GM21515 (cell line): ENCODE results near the gene RAB7A.

Experiments
- ATAC-seq: cut with Tn5 transposase; IDR thresholded peaks from one replicate; pipeline ENCODE4 v1.9.1; 2021; ENCODE audit not compliant: unreplicated experiment

The RAB7A gene

DNA sequence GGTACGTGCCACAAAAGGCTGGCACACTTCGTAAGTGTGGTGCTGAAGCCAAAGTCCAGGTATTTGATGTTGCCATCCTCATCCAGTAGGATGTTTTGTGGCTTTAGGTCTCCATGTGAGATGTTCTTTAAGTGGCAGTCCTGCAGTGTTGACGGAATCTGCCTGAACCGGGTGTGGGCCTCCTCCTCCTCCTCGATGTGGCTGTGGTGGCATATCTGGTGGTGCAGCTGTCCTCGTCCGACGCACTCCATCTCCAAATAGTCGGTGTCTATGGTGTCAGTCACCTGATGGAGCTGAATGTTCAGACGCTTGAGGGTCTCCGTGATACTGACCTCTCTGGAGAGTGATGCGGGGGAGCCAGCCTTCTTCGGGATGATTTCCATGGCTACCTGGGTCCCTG, 123.0 kb downstream of the RAB7A start:
- no peak for ATAC-seq

DNA sequence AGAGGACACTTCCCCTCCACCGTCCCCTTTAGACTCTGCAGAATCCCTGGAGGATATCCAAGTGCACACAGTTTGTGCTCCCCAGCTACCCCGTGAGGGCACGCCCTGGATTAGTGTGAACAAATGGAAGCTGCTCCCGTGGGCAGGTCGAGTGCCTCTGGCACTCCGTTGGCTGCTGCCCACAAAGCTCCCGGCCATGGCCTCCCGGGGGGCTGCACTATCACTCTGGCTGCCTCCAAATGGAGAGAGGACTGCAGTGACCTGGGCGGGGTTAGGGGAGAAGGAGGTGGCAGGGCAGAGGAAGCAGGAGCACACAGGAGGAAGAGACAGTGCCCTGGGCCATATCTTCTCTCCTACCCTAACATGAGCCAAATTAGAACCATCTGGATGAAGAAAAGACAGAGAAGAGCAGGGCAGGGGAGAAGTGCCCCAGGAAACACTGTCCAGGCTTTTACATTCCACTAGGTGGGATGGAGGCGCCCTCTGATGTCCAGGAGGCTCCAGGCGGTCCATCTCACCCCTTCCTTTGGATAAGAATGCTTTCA, 124.0 kb downstream of the RAB7A start:
- ATAC-seq: no peak

DNA sequence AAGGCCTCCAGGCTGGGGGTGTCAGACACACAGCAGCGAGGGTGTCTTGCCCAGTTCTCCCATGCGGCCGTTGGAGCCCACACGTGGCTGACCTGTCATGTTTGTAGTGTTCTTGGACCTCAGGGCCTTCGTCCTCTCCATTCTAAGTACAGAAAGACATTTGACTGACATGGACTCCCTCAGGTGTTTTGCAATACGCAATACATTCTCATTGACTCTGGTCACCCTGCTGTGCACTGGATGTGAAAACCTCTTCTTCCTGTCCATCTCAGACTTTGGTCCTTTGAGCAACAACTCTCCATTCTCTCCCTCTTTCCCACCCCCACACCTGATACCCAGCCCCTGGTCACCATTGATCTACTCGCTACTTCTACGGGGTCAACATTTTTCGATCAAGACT, 124.6 kb downstream of the RAB7A start:
- ATAC-seq: no peak

DNA sequence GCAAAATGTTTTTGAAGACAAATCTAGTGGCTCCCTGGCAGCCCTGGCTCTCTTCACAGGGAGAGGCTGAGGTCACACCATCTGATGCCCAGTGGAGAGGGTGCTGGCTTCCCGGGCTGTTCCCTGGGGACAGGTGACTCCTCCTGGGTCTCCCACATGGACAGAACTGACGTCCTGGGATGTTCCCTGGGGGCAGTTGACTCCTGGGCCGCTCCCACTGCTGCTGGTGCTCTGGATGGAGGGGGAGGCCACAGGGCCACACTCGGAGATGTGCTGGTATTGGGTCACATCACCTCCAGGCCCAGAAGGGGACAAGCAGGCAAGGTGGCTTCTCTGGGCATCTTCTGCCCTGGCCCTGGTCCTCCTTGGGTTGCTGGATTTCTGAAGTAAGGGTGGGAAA, 125.6 kb downstream of the RAB7A start:
- no peak for ATAC-seq

DNA sequence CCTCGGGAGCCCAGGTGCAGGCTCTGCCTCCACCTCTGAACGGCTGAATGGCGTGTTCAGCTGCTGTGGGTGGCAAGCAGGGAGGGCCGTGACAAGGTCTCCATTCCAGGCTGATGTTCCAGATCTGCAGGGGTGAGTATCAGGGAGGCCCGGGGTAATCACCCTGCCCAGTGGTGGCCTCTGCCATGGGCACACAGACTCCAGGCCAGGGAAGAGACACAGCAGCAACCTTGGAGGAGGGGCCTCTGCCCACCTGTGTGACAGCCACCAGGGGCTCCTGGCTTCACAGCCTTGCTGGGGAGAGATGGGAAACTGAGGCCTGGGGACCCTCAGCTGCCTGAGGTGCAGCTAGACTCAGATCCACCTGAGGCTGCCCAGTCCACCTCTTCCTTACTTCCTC, 127.8 kb downstream of the RAB7A start:
- no peak for ATAC-seq

DNA sequence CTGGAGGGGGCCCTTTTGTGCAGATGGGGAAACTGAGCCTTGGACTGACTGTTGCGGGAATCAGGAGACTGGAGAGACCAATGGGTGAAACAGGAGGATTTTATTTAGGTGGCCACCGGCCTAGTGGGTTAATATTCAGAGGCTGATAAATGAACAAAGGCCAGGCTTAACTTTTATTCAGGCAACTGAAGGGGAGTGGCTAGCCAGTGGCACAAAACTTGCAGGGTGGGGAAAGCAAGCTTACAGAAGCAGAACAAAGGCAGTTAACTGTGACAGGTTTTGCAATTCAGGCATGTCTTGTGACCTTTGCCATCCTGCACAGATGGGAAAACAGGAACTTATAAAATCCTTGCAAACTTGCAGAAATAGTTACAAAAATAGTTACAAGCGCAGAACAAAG, 128.5 kb downstream of the RAB7A start:
- ATAC-seq: no peak

DNA sequence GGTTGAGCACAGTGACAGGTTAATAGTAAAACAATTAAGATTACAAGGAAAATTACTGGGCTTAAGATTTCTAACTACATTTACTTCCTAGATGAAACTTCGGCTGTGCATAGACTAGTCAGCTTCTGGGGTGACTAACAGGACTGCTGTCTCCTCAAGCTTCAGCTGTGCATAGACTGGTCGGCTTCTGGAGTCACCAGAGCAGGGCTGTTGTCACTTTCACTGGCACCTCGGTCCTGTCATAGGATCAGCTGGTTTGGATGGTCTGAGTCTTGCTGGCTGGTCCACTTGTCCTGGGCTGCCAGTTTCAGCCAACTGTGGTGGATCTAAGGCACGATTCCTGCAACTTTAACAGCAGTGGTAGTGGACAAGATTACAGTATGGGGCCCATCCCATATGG, 129.6 kb downstream of the RAB7A start:
- ATAC-seq: no peak

DNA sequence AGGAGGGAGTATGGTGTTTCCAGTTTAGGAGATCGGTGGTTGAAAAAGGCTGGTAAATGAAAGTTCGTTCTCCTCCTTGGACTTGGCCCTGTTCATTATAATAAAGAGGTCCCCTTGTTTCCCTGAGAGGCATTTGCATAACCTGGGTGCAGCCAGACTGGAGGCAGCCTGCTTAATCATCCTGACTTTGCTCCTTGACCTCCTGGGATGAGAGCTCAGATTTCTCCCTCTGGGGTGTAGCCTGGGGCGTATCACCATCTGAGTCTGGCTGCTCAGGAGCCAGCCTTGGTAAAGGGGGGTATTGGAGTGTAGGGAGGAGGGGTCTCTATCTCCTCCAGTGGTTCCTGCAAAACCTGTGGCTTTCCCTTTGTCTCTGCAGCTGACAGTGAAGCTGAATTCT, 132.2 kb downstream of the RAB7A start:
- ATAC-seq: no peak

DNA sequence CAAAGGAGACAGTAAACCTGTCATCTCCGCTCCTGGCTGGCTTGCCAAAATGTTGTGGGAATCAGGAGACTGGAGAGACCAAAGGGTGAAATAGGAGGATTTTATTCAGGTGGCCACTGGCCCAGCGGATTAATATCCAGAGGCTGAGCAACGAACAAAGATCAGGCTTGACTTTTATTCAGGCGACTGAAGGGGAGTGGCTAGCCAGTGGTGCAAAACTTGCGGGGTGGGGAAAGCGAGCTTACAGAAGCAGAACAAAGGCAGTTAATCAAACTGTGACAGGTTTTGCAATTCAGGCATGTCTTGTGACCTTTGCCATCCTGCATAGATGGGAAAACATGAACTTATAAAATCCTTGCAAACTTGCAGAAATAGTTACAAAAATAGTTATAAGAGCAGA, 133.6 kb downstream of the RAB7A start:
- ATAC-seq: no peak

DNA sequence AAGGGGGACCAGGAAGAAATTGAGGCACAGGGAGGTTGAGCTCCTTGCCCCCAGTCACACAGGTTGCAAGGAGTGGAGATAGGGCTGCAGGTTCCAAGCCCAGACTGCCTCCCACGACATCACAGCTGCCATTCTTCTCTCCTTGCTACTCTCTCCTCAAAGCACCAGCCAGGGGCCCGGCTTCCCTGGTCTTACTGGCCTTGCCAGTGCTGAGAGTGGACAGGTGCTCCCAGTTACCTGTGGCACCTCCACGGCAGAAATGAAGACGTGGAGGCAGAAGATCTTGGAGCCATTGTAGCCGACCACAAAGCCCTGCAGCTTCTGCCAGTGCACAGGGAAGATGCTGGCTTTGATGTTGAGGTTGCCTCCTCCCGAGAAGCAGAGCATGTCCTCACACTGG, 135.5 kb downstream of the RAB7A start:
- no peak for ATAC-seq

DNA sequence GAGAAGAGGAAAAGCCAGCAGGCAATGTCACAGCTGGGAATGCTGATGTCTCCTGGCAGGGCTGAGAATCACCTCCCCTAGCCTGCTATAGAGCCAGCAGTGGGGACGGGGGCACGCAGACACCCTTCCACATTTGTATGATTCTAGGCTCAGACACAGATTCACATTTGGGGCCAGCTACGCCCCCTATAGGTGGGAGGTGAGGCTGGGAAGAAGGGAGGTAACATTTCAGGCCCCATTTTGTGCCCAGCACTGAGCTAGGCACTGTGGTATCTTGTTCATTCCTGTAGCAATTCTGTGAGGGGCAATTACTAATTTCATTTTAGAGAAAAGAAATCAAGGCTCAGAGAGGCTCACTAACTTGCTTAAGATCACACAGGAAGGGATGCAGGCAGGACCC, 137.6 kb downstream of the RAB7A start:
- ATAC-seq: no peak
